HG03439 (cell line): ENCODE data around the gene SGPL1.
"Not testable (repeated sequence)": the region's sequence is repeated elsewhere in the genome, so short reads cannot be mapped to it uniquely, and the experiment has no call there.

Source experiments
- ATAC-seq: cut with Tn5 transposase; IDR thresholded peaks from one replicate; pipeline ENCODE4 v1.9.1; 2021; ENCODE audit warnings: mild to moderate bottlenecking, moderate library complexity; ENCODE audit not compliant: unreplicated experiment

Gene SGPL1

DNA sequence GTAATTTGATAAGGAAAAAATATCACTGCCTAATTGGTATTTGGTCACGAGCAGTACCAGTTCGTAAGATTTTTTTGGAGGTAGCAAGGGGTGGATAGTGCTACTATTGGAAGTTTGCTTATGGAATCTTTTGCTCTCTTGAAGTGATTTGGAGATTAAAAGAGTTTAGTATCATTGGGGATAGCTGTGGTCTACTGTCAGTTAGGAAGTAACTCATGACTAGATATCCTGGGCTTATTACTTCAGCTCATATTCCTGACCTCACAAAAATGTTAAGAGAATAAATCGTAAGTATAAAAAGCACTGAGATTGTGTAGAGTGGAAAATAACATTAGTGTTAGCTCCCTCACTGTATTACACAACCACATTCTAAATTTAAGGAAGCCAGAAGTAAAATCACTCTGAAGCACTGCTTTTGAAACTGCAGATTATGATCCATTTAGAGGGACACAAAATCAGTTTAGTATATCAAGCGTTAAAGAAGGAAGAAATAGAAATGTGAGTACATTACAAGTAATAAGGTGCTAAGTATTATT, 22.6 kb downstream of the SGPL1 start:
- no peak for ATAC-seq

DNA sequence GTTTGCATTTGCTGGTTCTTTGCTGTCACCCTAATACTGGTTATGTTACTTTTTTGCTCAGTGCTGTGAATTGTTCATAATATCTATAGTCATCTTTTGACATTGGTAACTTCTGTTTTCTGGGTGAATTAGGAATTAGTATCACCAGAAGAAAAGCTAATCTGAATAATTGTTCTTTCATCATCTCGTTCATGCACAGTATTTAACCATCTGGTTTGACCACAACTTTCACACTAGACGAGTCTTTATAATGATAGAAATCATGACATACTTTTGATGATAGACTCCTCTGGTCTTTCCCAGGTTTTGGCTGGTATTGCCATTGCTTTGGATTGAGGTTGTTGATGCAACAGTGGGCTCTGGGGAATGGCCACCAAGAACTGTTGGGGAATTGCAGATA, 25.1 kb downstream of the SGPL1 start:
- ATAC-seq = no peak

DNA sequence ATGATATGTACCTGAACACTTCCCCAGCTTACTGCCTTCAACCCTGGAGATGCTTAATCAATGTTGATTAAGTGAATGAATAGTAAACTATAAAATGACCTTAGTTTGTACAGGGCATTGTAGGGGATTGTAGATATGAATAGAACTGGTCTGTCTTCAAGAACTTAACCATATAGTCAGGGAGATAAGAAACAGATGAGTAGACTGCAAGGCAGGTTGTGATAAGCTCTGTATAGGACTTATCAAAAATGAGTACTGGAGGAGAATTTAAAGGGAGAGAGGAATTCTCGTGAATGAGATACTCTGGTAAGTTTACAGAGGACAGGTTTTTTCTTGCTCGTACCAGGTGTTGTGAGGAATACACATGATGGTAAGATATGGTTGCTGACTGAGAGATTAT, 27.6 kb downstream of the SGPL1 start:
- ATAC-seq = no peak

DNA sequence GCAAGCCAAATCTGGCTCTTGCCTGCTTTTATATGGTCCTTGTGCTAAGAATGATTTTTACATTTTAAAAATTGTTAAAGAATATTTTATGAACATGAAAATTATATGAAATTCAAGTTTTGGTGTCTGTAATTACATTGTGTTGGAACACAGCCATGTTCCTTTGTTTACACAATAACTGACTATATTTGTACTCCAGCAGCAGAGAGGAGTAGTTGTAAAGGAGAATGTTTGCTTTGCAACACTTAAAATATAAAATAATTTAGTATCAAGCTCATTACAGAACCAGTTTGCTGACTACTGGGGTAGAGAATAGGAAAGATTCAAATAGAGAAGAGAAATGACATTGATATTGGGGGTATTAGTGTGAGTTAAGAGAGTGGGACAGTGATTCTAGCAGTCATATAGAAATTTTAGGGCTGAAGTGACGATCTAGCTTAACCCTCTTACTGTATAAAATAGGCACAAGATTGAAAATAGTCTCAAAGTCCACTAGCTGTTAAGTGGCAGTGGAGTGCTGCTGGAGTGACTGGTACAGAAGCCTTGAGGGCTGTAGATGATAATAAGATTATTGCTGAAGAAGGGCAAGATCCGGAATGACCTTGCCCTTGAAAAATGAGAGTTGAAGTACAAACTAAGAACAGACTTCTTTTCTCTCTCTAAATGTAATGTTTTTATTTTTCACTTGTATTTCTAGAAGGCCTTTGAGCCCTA, 28.2 kb downstream of the SGPL1 start:
- ATAC-seq = no peak

DNA sequence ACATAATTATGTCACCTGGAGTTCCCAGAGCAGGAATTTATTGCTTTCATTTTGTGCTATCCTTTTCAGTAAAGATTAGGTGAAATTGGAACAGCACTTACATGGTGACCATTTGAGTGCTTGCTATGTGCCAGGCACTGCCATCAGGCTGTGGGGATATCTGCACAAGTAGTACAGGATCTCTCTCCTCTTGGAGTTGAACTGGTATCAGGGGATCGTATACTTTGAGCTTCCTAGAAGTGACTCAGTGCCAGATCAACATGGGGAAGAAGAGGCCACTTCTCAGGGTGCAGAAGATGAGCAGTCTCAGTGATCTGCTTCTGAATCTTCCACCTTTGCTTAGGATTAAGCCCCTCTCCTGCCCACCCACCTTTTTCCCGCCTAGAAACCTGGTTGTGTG, 29.5 kb downstream of the SGPL1 start:
- no peak for ATAC-seq

DNA sequence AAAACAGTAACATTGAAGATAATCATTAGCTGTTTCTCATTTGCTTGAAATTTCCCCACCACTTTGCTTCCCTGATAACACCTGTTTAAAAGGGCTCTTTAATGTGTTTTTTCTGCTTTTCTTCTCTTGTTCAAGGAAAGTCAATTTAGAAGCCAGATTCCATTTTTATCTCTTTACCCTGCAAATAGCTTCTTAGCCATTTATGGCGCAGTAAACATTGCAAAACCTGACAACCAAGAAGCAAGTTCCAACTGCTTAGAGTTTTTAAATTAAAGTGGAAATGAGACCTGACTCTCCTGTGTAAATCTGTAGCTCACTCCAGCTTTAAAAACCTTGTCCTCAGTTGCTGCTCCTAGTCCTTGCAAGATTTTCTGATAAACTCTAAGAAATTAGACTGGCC, 30.1 kb downstream of the SGPL1 start:
- ATAC-seq = no peak

DNA sequence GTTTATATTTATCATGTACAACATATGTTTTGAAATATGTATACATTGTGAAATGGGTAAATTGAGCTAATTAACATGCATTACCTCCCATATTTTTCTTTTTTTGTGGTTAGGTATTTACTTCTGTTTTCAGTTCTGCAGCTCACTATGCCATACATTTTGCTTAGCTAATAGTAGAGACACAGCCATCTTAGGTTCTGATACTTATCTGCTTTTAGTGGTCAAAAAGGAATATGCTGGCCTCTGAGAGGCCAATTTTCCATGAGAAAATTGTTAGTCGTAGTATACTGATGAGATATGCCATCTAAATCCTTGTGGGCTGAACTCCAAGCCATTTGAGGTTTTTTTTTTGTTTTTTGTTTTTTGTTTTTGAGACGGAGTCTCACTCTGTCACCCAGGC, 31.0 kb downstream of the SGPL1 start:
- ATAC-seq = no peak

DNA sequence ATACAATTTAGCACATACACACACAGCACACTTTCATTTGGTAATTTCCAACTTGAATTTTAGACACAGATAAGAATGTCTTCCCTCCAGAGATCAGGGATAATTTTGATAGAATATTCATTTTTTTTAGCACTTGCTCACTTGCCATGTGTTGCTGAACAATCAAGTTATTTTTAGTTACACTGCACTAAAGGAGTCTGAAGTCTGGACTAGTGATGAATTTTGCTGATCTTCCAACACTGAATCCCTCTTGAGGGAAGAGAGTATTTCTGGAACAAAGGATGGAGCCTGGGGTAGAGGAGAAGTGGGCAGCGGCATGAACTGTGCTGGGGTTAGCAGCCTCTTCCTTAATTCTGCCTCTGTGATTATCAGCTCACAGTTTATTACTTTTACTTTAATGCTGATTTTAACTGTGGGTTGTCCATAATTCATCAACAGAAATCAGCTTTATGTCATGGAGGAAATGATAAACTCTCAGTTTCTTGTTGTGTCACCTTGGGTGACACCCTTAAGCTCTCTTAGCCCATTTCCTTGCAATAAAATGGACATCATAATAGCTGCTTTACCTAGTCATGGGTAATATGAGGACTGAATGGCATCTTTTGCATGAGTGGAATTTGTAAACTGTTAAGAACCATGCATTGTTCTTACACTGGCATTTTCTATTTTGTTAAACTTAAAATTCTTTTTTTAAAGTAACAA, 32.1 kb downstream of the SGPL1 start:
- ATAC-seq = no peak

DNA sequence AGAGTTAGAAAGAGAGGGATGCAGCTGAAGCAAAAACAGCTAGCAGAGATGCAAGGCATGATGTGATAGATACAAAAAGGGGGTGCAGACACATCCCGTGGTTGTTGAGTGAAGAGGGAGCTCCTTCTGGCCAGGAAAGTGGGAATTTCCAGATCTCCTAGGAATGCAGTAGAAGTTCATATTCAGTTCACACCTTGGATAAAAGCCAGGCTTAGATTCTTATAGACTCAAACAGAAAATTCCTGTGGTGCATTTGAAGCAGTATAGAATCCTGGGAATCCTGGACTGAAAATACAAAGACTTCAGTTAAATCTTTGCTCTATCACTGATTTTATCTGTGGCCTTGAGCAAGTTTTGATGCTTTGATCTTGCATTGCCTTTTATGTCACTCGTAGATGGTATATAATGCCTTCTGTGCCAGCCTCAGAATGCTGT, 33.9 kb downstream of the SGPL1 start:
- ATAC-seq = no peak

DNA sequence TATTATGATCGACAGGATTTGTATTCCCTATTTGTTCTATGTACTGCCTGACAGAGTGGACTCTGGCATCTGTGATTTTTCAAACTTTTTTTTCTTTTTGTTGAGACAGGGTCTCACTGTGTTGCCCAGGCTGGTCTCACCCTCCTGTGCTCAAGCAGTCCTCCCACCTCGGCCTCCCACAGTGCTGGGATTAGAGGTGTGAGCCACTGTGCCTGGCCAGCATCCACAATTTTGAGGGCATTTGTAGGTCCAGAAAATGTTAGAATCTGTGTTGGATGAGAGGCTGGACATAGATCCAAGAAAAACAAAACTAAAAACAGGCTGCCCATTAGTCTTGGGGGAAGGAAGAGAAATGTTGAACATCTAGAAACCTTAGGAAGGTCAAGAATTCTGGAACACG, 34.3 kb downstream of the SGPL1 start:
- ATAC-seq = no peak

DNA sequence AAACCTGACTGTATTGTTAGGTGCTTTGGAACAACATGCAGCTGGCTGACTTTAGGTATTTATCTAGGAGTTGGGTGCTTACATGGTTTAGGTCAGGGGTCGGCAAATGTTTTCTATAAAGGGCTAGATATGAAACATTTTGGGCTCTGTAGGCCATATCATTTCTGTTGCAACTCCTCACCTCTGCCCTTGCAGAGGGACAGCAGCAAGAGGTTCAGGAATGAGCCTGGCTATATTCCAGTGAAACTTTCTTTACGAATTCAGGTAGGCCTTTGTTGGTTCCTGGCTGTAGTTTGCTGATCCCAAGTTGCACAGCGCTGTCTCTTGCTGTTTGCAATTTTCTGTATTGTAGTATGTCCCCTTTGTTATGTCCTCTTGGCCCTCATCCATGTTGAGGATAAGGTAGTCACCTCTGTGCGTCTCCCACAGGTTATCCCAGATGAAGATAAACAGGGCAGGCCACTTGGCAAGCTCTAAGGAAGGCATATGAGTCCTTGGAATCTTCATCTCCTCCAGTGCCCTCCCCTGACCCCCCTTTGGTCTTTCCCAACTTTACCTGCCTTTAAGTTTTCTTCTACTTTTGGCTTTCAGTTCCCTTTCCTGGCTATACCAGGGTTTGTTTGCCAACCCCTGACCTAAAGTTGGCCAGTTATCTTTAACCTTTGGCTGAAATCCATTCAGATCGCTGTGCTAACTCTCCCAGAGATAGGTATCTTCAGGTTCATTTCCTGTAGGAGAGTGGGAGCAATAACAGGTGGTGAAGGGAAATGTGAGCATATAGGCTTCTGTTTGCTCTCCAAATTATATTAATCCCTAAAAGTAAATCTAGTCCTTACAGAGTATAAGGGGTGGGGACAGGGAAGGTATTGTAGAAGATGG, 36.1 kb downstream of the SGPL1 start:
- ATAC-seq = no peak

DNA sequence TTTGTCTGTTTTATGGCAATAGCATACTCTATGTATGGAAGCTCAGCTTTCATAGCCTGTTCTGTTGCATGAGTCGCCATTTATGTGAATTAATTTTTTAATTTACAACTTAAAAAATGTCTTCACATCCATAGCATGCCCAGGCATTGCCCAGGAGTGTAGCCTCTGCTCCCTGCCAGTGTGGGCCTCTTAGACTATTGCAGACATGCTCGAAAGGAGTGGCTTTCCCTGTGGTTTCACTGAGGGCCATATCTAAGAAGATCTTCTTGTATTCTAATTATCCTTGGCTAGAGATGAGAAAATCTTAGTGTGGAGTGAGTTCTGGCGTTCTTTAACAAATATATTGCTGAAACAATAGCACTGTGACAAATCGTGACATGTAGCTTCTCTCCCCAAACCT, 37.3 kb downstream of the SGPL1 start:
- ATAC-seq = no peak

DNA sequence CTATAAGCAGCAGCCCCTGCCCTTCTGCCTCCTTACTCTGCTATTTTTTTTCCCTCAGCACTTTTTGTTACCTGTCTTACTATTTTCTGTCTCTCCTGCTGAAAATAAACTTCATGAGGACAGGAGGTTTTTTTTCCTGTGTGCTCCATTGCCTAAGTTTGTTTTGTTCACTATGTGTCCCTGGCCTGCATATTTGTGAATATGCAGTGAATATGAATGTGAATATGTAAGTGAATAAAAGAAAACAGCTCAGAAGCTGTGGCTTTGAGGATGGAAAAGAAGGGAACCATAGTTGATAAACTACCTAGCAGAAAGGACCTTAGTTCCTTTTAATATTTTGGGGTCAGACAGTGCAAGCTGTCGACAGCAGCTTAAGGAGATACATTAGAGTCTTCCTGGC, 37.7 kb downstream of the SGPL1 start:
- no peak for ATAC-seq

DNA sequence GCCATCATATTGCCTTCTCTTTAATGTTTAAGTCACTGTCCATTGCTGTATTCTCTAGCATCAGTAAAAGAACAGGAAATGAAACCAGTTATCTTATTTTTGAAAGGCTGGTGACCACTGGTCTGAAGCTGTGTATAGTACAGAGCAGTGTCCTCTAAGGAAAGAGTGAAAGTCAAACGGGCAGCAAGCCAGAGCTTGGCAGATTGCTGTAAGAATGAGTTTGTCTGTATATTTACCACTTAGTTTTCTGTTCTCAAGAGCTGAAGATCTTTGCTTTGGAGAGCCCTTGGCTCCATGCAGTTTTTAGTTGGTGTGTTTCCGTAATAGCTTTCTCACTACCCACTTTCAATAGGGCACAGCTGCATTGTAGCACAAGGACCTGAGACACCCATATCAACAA, 40.7 kb downstream of the SGPL1 start:
- no peak for ATAC-seq

DNA sequence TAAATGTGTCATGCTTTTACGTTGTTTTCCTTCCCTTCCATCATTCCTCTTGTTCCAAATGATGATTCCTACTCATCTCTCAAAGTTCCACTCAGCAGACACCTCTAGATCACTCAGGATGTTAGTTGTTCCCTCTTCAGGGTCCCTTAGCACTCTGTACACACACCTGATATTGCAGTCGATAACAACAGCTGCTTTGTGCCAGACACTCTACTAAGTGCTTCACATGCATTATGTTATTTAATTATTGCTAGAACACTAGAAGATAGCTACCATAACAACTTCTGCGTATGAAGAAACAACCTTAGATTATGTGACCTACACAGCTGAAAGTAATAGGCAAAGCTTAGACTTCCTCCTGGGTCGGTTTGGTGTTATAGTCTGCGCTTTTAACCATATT, 43.0 kb downstream of the SGPL1 start:
- ATAC-seq = no peak

DNA sequence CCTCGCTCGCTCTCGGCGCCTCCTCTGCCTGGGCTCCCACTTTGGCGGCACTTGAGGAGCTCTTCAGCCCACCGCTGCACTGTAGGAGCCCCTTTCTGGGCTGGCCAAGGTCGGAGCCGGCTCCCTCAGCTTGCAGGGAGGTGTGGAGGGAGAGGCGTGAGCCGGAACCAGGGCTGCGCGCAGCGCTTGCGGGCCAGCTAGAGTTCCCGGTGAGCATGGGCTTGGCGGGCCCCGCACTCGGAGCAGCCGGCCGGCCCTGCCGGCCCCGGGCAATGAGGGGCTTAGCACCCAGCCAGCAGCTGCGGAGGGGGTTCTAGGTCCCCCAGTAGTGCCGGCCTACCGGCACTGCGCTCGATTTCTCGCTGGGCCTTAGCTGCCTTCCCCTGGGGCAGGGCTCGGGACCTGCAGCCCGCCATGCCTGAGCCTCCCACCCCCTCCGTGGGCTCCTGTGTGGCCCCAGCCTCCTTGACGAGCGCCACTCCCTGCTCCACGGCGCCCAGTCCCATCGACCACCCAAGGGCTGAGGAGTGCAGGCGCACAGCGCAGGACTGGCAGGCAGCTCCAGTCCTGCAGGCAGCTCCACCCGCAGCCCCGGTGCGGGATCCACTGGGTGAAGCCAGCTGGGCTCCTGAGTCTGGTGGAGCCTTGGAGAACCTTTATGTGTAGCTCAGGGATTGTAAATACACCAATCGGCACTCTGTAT, 45.9 kb downstream of the SGPL1 start:
- ATAC-seq = not testable (repeated sequence)

DNA sequence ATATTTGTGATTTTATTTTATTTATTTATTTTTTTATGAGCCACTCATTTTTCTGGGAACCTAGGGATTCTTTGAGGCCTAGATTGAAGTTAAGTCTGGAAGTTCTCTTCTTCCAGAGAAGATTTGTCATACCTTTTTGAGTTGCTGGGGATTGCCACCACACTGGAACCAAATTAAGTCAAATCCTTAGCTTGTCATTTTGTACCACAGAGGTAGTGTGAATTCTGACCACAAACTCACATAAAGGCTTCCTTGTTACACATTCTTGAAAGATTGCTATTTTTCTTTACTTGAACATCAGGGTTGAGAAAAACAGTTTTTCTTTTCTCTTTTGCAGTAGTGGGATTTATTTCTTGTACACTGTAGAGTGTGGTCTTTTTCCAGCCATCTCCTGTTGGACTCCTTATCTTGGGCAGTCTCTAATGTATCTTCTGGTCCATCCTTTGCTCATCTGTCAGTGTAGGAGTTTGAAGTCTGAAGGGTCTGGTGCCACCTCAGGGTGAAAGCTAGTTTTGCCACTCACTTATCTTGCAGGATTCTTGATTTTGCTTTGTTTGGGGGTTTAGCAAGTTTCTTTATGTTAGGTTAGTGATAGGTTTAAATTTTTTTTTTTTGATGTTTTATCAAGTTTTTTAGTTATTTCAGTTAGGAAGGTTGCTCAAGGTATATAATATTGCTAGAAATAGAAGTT, 47.9 kb downstream of the SGPL1 start:
- no peak for ATAC-seq

DNA sequence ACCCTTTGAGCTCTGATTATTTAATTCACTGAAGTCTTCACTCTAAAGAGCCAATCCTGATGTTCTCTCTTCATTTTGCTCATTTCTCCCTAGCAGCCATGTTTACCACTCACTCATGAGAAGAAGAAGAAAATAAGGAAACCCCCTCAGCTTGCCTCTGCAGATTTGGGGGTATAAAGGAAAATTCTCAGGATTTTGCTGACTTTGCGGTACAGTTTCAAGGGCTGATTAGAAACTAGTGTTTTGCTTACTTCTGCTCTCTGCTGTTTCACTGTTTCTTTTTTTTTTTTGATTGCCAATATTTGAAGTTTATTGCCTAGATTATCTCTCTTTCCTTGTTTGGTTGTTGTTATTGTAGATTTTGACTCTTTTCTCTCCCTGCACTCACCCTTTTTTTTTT, 49.2 kb downstream of the SGPL1 start:
- ATAC-seq = no peak

DNA sequence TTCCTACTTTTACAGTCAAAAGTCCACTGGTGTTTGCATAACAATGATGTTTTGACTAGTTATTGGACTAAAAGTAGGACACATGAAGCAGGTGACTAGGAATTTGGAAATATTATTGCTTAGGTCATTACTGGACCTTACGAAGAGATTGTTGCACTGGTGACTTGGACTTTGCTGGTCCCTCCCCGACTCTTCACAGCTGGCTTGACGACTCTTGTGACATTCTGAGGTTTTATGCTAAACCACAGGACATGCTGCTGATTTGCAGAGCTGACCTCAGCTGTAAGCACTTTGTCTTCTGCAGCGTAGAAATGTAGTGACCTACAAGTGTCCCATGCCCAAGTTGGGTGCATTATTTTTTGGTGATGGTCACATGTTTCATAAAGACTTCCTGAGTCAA, 50.7 kb downstream of the SGPL1 start:
- ATAC-seq = no peak

DNA sequence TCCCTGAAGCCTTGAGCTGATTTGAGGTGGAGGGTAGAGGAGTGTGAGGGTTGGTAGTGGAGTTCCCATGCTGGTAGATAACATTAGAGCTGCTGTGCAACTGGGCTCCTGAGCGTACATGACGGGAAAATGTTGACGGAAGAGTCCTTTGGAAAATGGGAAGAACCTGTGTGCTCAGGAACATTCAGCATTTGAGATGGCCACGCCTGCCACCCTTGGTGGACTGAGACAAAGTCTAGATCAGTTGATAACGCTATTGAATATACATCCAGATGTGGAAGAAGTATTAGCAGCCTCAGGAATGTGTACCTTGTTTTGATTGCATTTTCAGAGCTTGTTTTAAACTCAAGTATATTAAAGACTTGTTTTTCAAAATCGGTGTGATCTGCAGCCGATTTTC, 56.5 kb downstream of the SGPL1 start:
- no peak for ATAC-seq
